ENCODE measurements around the gene DZIP1L.

DZIP1L gene

DNA sequence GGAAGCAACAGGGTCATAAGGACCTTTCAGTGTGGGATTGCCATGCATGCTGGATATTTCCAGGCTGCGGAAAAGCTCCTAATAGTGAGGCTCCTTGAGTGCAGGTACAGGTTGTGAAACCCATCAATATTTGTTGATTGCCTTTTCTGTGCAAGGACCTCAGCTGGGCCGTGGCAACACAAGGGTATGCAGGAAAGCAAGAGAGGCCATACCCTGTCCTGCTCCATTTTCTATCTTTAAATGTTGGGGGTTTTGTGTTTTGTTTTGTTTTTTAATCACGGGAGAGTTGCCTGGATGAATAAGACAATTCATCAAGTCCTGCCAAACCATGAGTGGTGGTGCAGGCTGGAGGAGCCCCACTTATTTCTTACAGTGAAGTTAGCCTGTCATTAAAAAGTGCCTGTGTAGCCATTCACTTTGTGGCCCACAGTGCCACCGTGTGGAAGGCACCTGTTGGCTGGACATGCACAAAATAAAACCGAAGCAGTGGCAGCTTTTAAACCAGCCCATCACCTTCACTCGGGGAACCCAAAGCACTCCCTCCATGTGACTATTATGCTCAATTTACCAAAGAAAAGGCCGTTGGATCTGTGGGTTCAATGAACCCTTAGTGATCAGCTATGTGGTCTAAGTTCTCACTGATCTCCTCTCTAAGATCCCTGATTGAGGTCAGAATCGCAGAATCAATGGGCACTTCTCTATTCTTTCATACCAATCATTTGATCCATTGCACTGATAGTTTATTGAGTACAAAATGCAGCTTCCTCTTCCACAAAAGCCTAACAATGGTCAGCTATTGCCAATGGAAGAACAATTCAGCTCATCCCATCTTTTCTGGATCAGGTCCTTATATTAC is 63.2 kb downstream of the DZIP1L start:
- no peak overlapping the region for H3K9ac ChIP-seq (ENCODE audit: low read depth, low read length)
- H3K4me1 ChIP-seq (ENCODE audit: control insufficient read depth, insufficient read depth, low read length), result peaks cover 10% of the 10 kb centered on the region
- H3K9me3 ChIP-seq (ENCODE audit: control insufficient read depth, insufficient read depth, low read length), result no peaks in the 10 kb centered on the region
- H3K27me3 ChIP-seq (ENCODE audit: control insufficient read depth, insufficient read depth, low read length), result no peaks in the 10 kb centered on the region
- no peaks in the 10 kb centered on the region for H3K36me3 ChIP-seq (ENCODE audit: control insufficient read depth, insufficient read depth, low read length)
- no peak overlapping the region for H3K27ac ChIP-seq (ENCODE audit: low read depth, low read length)
- H3K4me3 ChIP-seq (ENCODE audit: low read depth, low read length), result no peak overlapping the region

DNA sequence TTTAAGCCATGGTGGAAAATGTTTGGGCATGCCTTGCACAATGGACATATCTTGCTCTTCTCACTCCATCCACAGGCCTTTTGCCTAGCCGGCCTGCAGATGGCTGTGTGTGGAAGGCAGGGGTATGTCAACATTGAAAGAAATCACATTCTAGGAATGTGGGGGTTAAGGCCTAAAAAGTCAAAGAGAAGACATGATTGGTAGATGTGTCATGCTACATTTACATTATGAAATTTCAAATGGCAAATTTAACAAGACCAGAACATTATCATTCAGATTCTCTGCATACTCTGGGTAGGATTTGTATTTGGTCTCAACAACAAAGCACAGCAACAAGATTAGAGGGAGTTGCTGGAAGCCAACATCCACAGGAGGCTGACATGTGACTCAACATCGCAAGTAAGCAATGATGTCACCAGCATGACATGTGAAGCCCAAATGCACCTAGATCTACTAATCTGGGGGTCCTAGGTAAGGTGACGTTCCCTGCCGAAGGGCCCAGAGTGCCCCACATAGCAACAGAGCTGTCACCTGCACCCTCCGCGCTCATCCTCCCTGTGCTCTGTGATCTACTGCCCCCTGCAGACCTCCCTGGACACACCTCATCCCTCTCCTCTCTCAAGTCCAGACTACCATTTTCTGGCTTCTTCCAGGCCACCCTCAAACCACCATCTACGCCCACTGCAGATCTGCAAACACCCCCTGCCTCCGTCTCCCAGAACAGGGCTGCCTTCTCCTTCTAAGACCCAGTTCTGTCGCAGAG is 66.1 kb downstream of the DZIP1L start:
- H3K9me3 ChIP-seq (ENCODE audit: control insufficient read depth, insufficient read depth, low read length), result no peaks in the 10 kb centered on the region
- peak overlapping the region; percentile 22 for H3K27ac ChIP-seq (ENCODE audit: low read depth, low read length)
- H3K4me3 ChIP-seq (ENCODE audit: low read depth, low read length), result no peak overlapping the region
- peaks cover 17% of the 10 kb centered on the region for H3K4me1 ChIP-seq (ENCODE audit: control insufficient read depth, insufficient read depth, low read length)
- no peaks in the 10 kb centered on the region for H3K27me3 ChIP-seq (ENCODE audit: control insufficient read depth, insufficient read depth, low read length)
- H3K36me3 ChIP-seq (ENCODE audit: control insufficient read depth, insufficient read depth, low read length), result no peaks in the 10 kb centered on the region
- no peak overlapping the region for H3K9ac ChIP-seq (ENCODE audit: low read depth, low read length)

DNA sequence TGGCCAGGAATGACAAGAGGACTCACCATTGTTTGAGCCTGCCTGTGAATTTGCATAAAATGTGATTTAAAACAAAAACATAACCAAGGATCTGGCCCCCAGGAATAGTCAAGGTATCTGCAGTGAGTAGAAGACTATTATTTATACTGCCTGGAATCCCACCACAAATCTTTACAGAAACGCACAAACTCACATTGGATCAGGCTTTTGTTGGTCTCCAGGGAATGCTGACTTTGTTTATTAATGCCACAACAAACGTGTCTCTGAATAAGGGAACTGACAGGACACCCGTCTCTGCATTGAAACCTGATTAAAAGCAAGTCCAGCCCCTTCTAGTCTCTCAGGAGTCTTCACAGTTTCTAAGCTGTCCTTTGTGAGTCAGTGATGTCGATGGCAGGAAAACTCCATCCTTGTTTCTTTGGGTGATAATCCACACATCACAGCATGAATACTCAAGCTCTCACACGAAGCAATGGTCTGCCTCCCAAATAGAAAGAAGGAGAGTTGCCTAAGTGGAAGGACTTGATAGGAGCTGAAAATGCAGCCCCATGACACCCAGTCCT is 67.7 kb downstream of the DZIP1L start:
- no peak overlapping the region for H3K4me3 ChIP-seq (ENCODE audit: low read depth, low read length)
- H3K36me3 ChIP-seq (ENCODE audit: control insufficient read depth, insufficient read depth, low read length), result no peaks in the 10 kb centered on the region
- H3K9me3 ChIP-seq (ENCODE audit: control insufficient read depth, insufficient read depth, low read length), result no peaks in the 10 kb centered on the region
- peaks cover 17% of the 10 kb centered on the region for H3K4me1 ChIP-seq (ENCODE audit: control insufficient read depth, insufficient read depth, low read length)
- H3K27ac ChIP-seq (ENCODE audit: low read depth, low read length), result peak overlapping the region; percentile 81
- H3K27me3 ChIP-seq (ENCODE audit: control insufficient read depth, insufficient read depth, low read length), result no peaks in the 10 kb centered on the region
- H3K9ac ChIP-seq (ENCODE audit: low read depth, low read length), result no peak overlapping the region

DNA sequence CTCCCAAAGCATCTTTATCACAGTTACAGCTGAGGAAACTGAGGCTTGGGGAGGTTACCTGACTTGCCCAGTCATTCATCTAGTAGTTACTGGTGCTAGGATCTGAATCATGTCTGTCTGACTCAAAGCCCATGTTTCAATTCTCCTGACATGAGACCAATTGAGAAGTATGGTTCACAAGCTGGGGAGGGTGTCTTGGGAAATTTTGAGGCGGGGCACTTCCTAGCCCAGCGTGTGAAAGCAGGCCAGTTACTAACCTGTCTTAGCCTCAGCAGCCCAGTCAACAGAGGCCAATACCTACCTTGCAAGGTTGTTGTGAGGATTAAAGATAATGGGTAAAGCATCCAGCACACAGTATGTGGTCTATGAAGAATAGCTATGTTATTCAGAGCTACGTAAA is 68.5 kb downstream of the DZIP1L start:
- Histone ChIP-seq H3K4me3 (ENCODE audit: low read depth, low read length) (no peak overlapping the region), H3K36me3 (ENCODE audit: control insufficient read depth, insufficient read depth, low read length) (no peaks in the 10 kb centered on the region), H3K9me3 (ENCODE audit: control insufficient read depth, insufficient read depth, low read length) (no peaks in the 10 kb centered on the region), H3K27ac (ENCODE audit: low read depth, low read length) (peak overlapping the region; percentile 81), H3K9ac (ENCODE audit: low read depth, low read length) (no peak overlapping the region), H3K27me3 (ENCODE audit: control insufficient read depth, insufficient read depth, low read length) (no peaks in the 10 kb centered on the region), H3K4me1 (ENCODE audit: control insufficient read depth, insufficient read depth, low read length) (peaks cover 17% of the 10 kb centered on the region)

DNA sequence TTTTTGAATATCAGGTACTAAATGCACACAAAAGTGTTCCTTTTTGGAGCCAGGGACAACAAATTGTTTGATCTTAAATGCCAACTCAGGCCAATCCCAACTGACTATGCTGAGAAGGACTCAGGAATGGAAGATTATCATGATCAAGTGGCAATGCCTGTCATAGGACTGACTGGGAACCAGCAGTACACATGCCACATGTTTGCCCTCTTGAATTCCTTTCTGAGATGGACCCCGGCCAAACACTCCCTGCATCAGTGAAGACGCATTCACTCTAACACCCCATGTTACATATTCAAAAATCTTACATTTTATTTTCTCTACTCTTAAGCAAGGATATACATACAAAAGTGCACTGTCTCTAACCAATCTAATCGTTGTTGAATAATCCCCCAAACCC is 69.3 kb downstream of the DZIP1L start:
- no peaks in the 10 kb centered on the region for H3K9me3 ChIP-seq (ENCODE audit: control insufficient read depth, insufficient read depth, low read length)
- H3K27me3 ChIP-seq (ENCODE audit: control insufficient read depth, insufficient read depth, low read length), result no peaks in the 10 kb centered on the region
- H3K36me3 ChIP-seq (ENCODE audit: control insufficient read depth, insufficient read depth, low read length), result no peaks in the 10 kb centered on the region
- H3K27ac ChIP-seq (ENCODE audit: low read depth, low read length), result no peak overlapping the region
- no peak overlapping the region for H3K4me3 ChIP-seq (ENCODE audit: low read depth, low read length)
- peaks cover 17% of the 10 kb centered on the region for H3K4me1 ChIP-seq (ENCODE audit: control insufficient read depth, insufficient read depth, low read length)
- no peak overlapping the region for H3K9ac ChIP-seq (ENCODE audit: low read depth, low read length)

DNA sequence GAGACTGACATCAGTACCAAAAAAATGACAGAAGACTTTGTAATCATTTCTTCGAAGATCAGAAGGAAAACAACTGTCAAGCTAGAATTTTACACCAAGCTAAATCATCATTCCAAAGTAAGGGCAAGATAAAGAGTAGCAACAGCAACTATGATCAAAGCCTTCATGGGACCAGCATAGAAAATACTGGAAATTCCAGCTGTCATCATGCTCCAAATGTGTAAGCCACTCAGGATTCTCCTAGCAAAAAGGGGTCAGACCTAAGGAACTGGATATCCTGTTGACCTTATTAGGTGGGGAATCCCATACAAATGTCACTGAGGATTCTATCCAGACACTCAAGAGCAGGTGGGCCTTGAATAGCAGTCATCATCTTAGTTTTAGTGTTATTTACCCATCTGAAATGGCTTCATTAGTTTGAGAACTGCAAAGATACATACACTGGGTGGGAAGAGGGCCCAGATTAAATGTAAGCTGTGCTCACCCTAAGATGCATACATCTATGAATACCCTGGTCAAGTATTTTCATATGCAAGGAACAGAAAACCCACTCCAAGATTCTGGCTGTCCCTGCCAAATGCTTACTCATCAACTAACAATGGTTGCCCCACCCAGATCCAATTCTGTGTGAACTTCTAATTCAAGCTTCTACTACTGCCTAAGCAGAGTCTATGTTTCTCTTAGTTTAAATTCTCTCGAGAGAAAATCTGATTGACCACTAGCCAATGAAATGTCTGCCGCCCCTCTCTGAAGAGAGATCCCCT is 72.0 kb downstream of the DZIP1L start:
- Histone ChIP-seq H3K4me1 (ENCODE audit: control insufficient read depth, insufficient read depth, low read length) (peaks cover 17% of the 10 kb centered on the region), H3K36me3 (ENCODE audit: control insufficient read depth, insufficient read depth, low read length) (no peaks in the 10 kb centered on the region), H3K9ac (ENCODE audit: low read depth, low read length) (no peak overlapping the region), H3K27me3 (ENCODE audit: control insufficient read depth, insufficient read depth, low read length) (no peaks in the 10 kb centered on the region), H3K27ac (ENCODE audit: low read depth, low read length) (no peak overlapping the region), H3K9me3 (ENCODE audit: control insufficient read depth, insufficient read depth, low read length) (no peaks in the 10 kb centered on the region), H3K4me3 (ENCODE audit: low read depth, low read length) (no peak overlapping the region)

DNA sequence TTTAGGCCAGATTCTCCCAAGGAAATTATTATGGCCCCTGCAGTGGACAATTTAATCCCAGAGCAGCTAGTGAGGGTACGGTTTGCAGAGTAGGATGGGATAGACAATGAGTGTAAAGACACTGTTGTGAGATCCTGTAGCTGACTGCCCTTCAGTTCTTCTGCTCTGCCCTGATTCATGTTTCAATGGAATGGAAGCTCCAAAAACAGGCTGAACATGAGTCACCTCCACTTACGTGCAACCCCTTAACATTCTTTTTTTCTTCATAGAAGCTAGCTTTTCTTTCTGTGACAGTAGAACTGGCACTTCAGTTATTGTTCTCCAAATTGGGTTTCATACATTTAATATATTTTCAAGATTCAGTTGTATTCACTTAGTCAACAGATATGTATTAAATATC is 73.4 kb downstream of the DZIP1L start:
- H3K4me1 ChIP-seq (ENCODE audit: control insufficient read depth, insufficient read depth, low read length), result peaks cover 6% of the 10 kb centered on the region
- no peak overlapping the region for H3K4me3 ChIP-seq (ENCODE audit: low read depth, low read length)
- no peaks in the 10 kb centered on the region for H3K9me3 ChIP-seq (ENCODE audit: control insufficient read depth, insufficient read depth, low read length)
- H3K27ac ChIP-seq (ENCODE audit: low read depth, low read length), result no peak overlapping the region
- no peaks in the 10 kb centered on the region for H3K27me3 ChIP-seq (ENCODE audit: control insufficient read depth, insufficient read depth, low read length)
- H3K9ac ChIP-seq (ENCODE audit: low read depth, low read length), result no peak overlapping the region
- H3K36me3 ChIP-seq (ENCODE audit: control insufficient read depth, insufficient read depth, low read length), result no peaks in the 10 kb centered on the region

DNA sequence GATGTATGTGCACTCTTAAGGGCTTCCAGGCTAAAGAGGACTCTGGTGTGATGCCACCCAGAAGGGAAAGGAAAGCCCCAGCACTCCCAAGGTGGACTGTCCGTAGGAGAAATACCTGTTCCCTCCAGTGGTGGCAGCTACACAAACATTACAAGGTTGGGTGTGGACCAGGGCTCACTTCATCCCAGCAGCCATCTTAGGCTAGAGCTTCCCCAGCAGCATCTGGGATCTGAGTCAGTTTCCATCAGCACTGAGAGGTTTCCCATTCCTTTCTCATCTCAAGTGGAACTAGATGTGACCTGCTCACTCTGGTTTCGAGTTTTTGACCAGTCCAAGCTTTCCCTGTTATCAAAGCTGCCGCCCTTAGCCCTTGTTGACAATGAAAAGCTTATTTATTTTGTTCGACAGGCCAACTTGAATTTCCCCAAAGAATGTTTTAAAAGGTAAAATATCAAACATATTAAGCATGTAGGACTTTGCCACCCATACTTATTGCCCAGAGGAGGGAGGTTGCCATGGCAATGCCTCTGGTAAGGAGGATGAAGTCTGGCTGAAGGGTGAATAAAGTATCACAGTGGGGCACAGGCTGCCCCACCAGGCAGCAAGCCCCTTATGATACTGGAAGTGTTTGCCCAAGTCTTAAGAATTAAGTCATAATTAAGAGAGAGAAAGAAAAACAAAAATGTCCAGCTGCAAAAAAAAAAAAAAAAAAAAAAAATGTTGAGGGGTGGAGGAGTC is 76.5 kb downstream of the DZIP1L start:
- no peaks in the 10 kb centered on the region for H3K36me3 ChIP-seq (ENCODE audit: control insufficient read depth, insufficient read depth, low read length)
- no peak overlapping the region for H3K27ac ChIP-seq (ENCODE audit: low read depth, low read length)
- H3K4me3 ChIP-seq (ENCODE audit: low read depth, low read length), result no peak overlapping the region
- no peak overlapping the region for H3K9ac ChIP-seq (ENCODE audit: low read depth, low read length)
- H3K27me3 ChIP-seq (ENCODE audit: control insufficient read depth, insufficient read depth, low read length), result no peaks in the 10 kb centered on the region
- no peaks in the 10 kb centered on the region for H3K4me1 ChIP-seq (ENCODE audit: control insufficient read depth, insufficient read depth, low read length)
- no peaks in the 10 kb centered on the region for H3K9me3 ChIP-seq (ENCODE audit: control insufficient read depth, insufficient read depth, low read length)

DNA sequence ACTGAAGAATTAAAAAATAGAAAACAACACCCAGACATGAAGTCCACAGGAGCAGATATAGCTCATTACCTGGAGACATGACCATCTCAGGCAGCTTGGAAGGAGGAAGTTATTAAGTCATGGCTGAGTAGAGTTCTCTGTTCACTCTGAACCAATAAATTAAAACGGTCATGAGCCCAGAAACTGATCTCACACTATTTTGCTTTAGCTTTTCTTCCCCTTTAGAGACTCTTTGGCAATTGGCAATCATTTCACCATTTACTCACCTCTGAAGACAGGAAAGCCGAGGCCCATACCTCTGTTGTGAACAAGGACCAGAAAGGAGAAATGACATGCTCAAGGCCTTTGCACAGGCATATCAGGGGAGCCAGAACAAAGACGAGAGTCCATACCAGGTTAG is 78.8 kb downstream of the DZIP1L start:
- Histone ChIP-seq H3K27ac (ENCODE audit: low read depth, low read length) (no peak overlapping the region), H3K9me3 (ENCODE audit: control insufficient read depth, insufficient read depth, low read length) (no peaks in the 10 kb centered on the region), H3K4me1 (ENCODE audit: control insufficient read depth, insufficient read depth, low read length) (no peaks in the 10 kb centered on the region), H3K36me3 (ENCODE audit: control insufficient read depth, insufficient read depth, low read length) (no peaks in the 10 kb centered on the region), H3K4me3 (ENCODE audit: low read depth, low read length) (no peak overlapping the region), H3K27me3 (ENCODE audit: control insufficient read depth, insufficient read depth, low read length) (no peaks in the 10 kb centered on the region), H3K9ac (ENCODE audit: low read depth, low read length) (no peak overlapping the region)

DNA sequence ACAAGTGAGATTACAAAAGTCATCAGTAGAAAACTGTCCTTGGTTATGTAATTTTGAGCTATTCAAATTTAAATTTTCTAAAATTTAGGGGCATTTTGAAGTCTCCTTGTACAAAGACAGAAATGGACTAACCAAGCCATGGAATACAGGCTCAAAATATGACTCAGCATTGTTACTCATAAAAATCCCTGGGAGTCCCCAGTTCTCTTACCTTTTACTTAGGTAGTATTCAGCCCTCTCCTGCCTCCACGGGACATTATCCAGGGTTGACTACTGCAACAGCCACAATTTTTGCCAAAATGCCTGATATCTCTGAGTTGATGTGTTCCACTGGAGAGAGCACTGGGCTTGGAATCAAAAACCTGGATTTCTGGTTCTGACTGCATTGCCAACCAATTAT is 80.5 kb downstream of the DZIP1L start:
- Histone ChIP-seq H3K27me3 (ENCODE audit: control insufficient read depth, insufficient read depth, low read length) (no peaks in the 10 kb centered on the region), H3K27ac (ENCODE audit: low read depth, low read length) (no peak overlapping the region), H3K4me1 (ENCODE audit: control insufficient read depth, insufficient read depth, low read length) (no peaks in the 10 kb centered on the region), H3K9me3 (ENCODE audit: control insufficient read depth, insufficient read depth, low read length) (no peaks in the 10 kb centered on the region), H3K4me3 (ENCODE audit: low read depth, low read length) (no peak overlapping the region), H3K9ac (ENCODE audit: low read depth, low read length) (no peak overlapping the region), H3K36me3 (ENCODE audit: control insufficient read depth, insufficient read depth, low read length) (no peaks in the 10 kb centered on the region)

Data from HUES48 (cell line).